HG03175 (cell line): ENCODE results near the gene NPM3.

Source experiments
- ATAC-seq: cut with Tn5 transposase; IDR thresholded peaks from one replicate; pipeline ENCODE4 v1.9.1; 2021; ENCODE audit warnings: mild to moderate bottlenecking, moderate library complexity; ENCODE audit not compliant: unreplicated experiment

Gene NPM3

GRCh38 chr10:101775273-101776160 is 7.7 kb downstream of the NPM3 start, which contains the start of gene FGF8:
TSS of gene FGF8 (minus strand) at chr10:101776114. CDS start at chr10:101775900, 214 bp downstream.
- no peak for ATAC-seq

DNA sequence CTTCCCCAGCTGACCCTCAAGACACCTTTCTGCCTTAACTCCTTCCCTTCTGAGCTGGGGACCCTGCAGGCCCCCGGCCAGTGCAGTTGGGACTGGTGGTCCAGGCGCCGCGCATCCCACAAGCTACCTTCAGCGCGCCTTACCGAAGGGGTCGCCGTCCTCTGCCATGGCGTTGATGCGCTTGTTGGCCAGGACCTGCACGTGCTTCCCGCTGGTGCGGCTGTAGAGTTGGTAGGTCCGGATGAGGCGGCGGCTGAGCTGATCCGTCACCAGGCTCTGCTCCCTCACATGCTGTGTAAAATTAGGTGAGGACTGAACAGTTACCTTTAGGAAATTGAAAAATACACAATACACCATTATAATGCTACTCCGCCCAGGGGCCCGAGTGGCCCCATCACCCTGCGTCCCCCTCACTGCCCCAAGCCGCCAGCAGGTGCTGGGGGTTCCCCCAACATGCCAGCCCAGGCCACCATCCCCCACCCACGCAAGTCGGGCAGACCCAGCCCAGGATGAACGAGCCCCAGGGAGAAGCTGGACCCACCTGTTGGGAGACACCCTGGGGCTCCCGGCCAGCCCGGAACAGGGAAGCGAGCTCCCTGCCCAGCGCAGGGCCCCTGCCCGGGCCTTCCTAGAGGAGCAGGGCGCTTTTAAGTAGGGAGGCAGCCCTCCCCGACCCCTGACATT is 8.5 kb downstream of the NPM3 start:
- no peak for ATAC-seq

DNA sequence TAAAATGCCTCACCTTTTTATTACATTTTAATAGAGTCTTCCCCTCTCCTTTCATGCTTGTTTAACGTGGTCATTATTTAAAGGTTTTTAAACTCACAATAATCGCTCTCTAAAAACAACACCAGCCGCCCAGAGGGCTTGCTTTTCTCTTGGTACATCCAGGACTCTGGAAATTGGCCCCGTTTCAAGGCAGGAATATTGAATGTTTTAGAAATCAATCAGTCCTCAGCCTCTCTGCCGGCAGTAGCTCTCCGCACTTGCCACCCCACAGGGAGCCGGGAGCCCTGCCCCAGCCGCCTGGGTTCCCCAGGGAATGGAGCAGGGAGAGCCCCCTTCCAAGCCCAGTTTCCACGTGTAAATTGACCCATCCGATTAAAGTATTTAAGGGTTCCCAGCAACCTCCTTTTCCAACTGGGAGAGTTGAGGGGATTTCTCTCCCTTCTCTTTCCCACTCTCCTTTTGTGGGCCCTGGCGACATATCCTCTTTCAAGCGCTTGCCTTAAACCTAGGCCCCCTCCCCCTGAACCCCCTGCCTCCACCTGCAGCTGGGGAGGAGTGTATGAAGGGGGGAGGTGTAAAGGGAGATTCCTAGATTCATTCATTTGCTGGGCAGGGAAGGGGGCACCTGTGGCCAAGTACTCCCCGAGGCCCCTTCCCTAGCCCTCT is 9.2 kb downstream of the NPM3 start:
- ATAC-seq, result no peak

- no peak for ATAC-seq
These were observed 10.1 kb downstream of the NPM3 start for GRCh38 chr10:101772895-101773761.

GRCh38 chr10:101772017-101772894 is 11.0 kb downstream of the NPM3 start:
- no peak for ATAC-seq

- no peak for ATAC-seq
These were observed 11.9 kb downstream of the NPM3 start for GRCh38 chr10:101771380-101771779.

- no peak for ATAC-seq
These were observed 12.7 kb downstream of the NPM3 start for GRCh38 chr10:101770331-101771215.

- no peak for ATAC-seq
These were observed 13.6 kb downstream of the NPM3 start for GRCh38 chr10:101769541-101770180.

DNA sequence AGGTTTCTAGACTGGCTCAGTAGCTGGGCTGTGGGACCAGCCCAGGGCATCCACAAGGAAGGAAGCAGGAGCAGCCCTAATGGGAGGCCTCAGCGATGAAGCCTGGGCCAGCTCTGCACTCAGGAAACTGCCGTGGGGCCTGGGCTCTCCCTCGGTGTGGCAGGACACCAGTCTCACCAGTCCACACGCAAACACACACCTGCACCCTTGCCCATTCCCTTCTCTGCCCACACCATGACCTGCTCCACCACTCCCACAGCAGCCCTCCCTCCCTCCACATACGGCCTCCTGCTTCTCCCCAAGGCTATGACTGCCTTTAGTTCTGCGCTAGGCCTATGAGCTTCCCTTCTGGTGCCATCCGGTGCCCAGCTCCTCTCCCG is 14.5 kb downstream of the NPM3 start:
- ATAC-seq, result no peak

DNA sequence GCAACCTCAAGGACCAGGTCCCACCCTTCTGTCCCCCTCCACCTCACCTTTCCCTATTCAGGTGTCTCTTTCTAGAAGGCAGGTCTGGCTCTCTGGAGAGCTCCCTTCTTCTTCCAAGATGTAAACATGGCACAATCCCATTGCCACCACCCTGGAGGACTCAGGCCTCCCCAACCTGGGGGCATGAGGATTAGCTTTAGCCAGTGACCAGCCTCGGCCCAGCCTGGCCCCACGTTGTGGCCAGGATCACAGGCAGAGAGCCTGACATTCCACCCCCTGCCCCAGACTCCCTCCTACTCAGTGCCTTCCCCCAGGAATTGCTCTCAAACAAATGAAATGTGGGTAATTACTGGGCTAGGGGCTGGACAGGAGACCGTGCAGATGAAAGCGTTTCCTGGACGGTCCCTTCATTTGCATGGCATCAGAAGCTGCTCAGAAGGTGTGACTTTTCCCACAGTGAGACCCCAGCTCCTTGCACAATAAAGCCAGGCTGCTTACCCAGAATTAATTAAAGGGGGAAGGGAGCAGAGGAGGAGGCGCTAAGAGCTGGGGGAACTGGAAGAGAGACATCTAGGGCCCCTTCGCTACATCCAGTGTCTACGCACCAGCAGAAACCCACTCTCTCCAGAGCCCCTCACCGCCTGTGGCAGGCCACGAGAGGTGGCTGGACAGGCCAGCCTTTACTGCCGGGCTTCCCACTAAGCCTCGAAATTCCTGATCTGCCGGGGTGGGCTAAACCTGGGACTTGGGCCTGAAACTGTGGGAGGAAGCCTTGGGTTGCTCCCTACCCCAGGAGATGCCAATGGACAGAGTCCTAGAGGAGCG is 15.1 kb downstream of the NPM3 start:
- no peak for ATAC-seq

DNA sequence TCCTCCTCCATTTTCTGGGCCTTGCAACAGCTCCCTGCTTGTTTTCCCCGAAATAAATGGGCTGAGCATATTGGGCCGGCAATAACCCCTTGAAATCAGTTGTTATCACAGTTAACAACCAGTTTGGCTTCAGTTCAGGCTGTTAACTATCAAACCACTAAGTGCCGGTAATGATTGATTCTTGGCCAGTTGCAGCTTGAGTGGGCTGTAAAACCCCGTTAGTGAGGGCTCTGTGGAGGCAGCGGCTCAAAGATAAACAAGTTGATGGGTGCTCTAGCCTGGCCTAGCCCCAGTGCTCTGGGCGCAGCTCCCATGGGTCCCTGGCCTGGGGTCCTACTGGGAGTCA is 15.7 kb downstream of the NPM3 start:
- no peak for ATAC-seq

- no peak for ATAC-seq
These were observed 16.3 kb downstream of the NPM3 start for GRCh38 chr10:101766753-101767599.

DNA sequence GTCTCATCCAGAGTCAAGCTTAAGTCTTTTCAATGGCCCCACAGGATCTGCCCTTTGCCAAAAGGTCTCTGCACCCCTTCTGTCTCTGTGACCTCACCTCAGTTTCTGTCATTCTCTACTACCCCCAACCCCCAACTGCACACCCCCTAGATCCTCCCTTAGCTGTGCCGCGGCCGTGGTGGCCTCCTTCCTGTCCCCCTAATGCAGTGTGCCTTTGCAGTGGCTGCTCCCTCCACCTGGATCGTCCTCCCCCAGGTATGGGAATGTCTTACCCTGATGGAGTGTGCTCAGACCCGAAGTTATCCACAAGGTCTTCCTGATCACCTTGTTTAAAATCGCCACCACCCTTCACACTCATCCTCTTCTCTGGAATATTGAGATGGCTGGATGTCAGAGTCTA is 16.9 kb downstream of the NPM3 start:
- ATAC-seq, result no peak

GRCh38 chr10:101763141-101763846 is 20.0 kb downstream of the NPM3 start:
- ATAC-seq, result no peak

DNA sequence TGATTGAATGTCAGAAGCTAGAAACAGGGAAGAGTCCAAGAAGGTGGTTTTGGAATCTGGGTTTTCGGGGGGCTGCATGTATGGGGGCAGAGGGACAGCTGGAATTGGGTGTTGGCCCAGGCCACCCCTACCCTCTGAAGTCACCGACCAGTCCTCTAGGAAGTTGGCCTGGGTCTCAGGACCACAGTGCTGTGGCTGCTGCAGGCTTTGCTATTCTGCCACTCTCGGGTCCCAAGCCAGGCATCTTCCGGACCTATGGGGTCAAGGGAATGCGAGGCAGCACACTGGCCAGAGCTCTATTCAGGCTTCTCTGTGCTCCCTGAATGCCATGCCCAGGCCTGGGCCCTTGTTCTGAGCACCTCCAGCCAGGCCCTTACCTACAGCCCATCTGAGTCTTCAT is 20.5 kb downstream of the NPM3 start:
- no peak for ATAC-seq

- no peak for ATAC-seq
These were observed 22.0 kb downstream of the NPM3 start for GRCh38 chr10:101761226-101761625.
